ENCODE measurements around the gene ARHGAP28. TPM values are rescaled to one million over a fixed set of nuclear protein-coding genes. Genes with fewer than 3 reads are reported as not detected.

ARHGAP28 gene
- total and polyA plus RNA-seq, 10 of the 15 experiments (the other 5 are each of a cell fraction or from before 2014, with no cell fraction given), result not detected

DNA sequence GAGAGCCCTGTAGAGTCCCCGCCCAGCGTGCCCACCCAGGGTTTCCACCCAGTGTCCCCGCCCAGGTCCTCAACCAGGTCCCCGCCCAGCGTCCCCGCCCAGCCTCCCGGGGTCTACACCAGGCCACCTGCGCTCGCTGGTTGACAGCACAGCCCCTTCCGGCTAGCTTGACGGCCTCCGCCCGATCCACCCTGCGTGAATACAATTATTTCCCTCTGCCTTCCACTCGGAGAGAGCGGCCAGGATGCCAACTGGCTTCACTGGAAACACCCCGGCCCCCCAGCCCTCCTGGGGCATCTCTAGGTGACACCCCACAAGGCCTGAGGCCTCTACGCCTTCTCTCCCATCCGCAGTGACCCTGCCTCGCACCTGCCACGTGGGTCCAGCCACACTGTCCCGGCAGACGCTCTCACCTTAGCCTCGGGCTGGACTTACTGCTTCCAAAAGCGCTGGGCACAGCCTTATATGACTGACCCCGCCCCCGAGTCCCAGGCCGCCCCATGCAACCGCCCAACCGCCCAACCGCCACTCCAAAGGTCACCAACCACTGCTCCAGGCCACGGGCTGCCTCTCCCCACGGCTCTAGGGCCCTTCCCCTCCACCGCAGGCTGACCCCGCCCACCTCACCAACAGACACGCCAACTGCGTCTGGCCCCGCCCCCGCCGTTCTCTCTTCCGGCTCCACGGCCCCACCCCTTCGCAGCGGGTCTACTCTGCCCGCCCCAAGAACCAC is 200.0 kb downstream of the ARHGAP28 start:
- ChIA-PET POLR2A (no interaction called here), SMC1A (ENCODE audit: uncharacterized antibody, unreplicated experiment) (no interaction called here), RAD21 (ENCODE audit: unreplicated experiment) (no interaction called here), CTCF (no interaction called here)
- no peaks in the 10 kb centered on the region for H3K4me1 ChIP-seq (ENCODE audit: control insufficient read depth, insufficient read depth, low read length)
- no peaks in the 10 kb centered on the region for H3K9me3 ChIP-seq (replicated peaks; ENCODE audit: control insufficient read depth, insufficient read depth, low read length)
- 55% methylated on average over 27 of the region's 45 CpGs for WGBS (ENCODE audit: insufficient coverage, insufficient replicate concordance, low lambda C conversion rate, missing lambda C conversion rate)
- H4K20me1 ChIP-seq (ENCODE audit: control insufficient read depth, insufficient read depth), result no peaks in the 10 kb centered on the region
- H3K79me2 ChIP-seq (ENCODE audit: control insufficient read depth, insufficient read depth, low read length), result no peaks in the 10 kb centered on the region
- H3K27ac ChIP-seq (ENCODE audit: control insufficient read depth, insufficient read depth), result no peak overlapping the region
- no peak for ATAC-seq
- H3K27me3 ChIP-seq (replicated peaks in 1 of 2; ENCODE audit: control insufficient read depth in 2 of 2, insufficient read depth in 2 of 2, low read length in 1 of 2), result no peaks in the 10 kb centered on the region
- H2AFZ ChIP-seq (ENCODE audit: control insufficient read depth, low read depth, low read length), result no peak overlapping the region
- no peak for DNase-seq (ENCODE audit: low read depth, low spot score)
- intact Hi-C loops (cut with micrococcal nuclease; ENCODE audit: unreplicated experiment) (no loop called here), in situ Hi-C loops (cut with MboI) (loop anchor here (25.0 kb wide), 1 partner anchor 2008 kb away; no protein-coding TSS in a partner anchor)
- no TSS peak for BruUV-seq (replicated peaks)
- TF ChIP-seq, protein P1, sequence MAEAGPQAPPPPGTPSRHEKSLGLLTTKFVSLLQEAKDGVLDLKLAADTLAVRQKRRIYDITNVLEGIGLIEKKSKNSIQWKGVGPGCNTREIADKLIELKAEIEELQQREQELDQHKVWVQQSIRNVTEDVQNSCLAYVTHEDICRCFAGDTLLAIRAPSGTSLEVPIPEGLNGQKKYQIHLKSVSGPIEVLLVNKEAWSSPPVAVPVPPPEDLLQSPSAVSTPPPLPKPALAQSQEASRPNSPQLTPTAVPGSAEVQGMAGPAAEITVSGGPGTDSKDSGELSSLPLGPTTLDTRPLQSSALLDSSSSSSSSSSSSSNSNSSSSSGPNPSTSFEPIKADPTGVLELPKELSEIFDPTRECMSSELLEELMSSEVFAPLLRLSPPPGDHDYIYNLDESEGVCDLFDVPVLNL (IDR thresholded peaks at IDR 0.05; ENCODE audit: low read depth, low read length), result no peak
- TF ChIP-seq SMC3 (IDR thresholded peaks at IDR 0.05; ENCODE audit: borderline replicate concordance, low read length) (no peak), PBX3 (IDR thresholded peaks at IDR 0.05; ENCODE audit: insufficient replicate concordance, low read depth, low read length) (no peak), CEBPZ (IDR thresholded peaks at IDR 0.05; ENCODE audit: low read depth, low read length) (no peak), IRF4 (IDR thresholded peaks at IDR 0.05; ENCODE audit: low read depth, low read length) (no peak), MEF2A (IDR thresholded peaks at IDR 0.05; ENCODE audit: insufficient read depth, low read depth, low read length) (no peak), MAX (IDR thresholded peaks at IDR 0.05; ENCODE audit: low read depth, low read length) (no peak), DPF2 (IDR thresholded peaks at IDR 0.05) (no peak), RBBP5 (conservative IDR thresholded peaks at IDR 0.05) (no peak), NKRF (conservative IDR thresholded peaks at IDR 0.05) (no peak), SREBF1 (IDR thresholded peaks at IDR 0.05; ENCODE audit: low read length) (no peak), POLR2AphosphoS5 (IDR thresholded peaks at IDR 0.05; ENCODE audit: low read length) (no peak), FOXM1 (IDR thresholded peaks at IDR 0.05; ENCODE audit: low read depth, low read length) (no peak), ZBED1 (IDR thresholded peaks at IDR 0.05; ENCODE audit: borderline replicate concordance) (no peak), RCOR1 (conservative IDR thresholded peaks at IDR 0.05; ENCODE audit: low read depth, low read length) (no peak), BMI1 (IDR thresholded peaks at IDR 0.05; ENCODE audit: borderline replicate concordance) (no peak), BACH1 (IDR thresholded peaks at IDR 0.05; ENCODE audit: borderline replicate concordance) (no peak)
- FAIRE-seq, result no peak
- no peak overlapping the region for H3K4me3 ChIP-seq
- no peak overlapping the region for H3K4me2 ChIP-seq (ENCODE audit: control insufficient read depth, insufficient read depth)
- H3K36me3 ChIP-seq (ENCODE audit: control insufficient read depth in 2 of 2, insufficient read depth in 2 of 2, low read length in 1 of 2), result no peaks in the 10 kb centered on the region
- H3K9ac ChIP-seq (ENCODE audit: control insufficient read depth, insufficient read depth, low read length), result no peak overlapping the region
